Cerebellar nuclear complex (tissue), 1 donor: ENCODE results near the gene SVIL.

Experiments
- DNase-seq, 2 experiments: peaks; one replicate each; lab custom pipeline; 2025; lab: John Stamatoyannopoulos, UW

SVIL gene

DNA sequence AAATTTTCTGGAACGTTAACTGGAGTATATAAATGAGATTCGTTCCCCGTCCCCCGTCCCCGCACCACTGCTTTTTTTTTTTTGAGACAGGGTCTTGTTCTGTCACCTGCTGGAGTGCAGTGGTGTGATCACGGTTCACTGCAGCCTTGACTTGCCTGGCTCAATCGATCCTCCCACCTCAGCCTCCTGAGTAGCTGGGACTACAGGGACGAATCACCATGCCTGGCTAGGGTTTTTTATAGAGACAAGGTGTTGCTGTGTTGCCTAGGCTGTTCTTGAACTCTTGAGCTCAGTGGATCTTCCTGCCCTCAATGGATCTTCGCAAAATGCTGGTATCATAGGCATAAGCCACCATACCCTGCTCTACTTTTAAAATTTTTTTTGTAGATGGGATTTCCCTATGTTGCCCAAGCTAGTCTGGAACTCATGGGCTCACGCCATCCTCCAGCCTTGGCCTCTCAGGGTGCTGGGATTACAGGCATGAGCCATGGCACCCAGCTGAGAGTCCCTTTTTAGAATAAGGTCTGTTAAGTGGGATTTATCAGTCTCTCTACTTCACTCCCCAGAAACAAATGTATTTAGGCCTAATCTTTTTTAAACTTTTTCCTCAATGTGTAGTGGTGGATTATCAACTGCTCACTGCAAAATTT, 223.0 kb downstream of the SVIL start:
- DNase-seq = no peak

DNA sequence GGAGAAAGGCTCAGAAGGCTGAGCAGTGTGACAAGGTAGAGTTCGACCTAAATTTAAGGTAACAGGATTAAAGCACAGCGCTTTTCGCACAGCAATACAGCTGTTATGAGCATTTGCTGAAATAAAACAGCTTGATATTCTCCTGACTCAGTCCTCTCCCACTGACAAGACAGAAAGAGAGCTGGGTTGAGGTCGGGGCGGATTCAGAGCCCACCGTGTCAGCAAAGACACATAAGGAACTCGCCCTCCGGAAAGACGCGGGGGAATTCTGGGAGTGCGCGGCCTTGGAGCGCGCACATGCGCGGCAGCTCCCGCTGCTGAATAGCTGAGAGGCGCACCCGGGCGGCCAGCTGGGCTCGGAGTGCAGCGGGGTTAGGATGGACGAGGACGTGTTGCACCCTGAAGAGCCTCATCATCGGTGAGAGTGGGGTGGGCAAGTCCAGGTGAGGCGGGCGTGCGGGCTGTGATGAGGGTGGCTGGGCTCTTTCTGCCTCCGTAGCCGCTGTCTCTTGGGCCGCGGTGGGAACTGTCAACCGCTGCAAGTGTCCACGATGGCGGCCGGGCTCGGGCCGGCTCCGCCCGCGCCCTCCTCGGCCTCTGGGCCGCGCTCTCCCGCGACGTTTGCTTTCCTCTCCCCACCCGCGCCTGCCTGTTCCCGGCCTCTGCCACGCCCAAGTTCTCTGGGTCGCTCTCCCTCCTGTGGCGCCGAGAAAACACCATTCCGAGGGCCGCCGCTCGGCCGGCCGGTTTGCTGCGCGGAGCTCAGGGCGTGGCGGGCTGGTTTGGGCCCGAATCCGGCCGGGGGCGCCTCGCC, 225.3 kb downstream of the SVIL start:
- DNase-seq = peak in 1 of 2 experiments; percentile 39

DNA sequence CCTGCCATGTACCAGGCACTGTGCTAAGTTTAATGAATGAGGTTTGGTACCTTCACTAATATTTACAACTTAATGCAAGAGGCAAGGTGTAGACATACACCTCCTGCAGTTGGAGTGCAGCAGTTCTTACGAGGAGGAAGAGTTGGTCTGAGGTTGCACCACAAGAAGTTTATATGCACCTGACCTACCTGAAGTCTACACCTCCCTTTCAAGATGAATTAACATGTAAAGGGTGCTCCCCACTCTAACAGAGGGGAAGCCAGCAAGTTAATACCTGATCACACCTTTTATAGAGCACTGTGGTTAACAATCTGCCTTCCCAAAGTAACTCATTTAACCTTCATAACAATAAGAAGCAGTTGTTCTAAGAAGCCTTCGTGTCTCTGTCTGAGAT, 225.9 kb downstream of the SVIL start:
- DNase-seq = no peak
